SIG-M5 treated with dmso at 0.1 percent for 504 hours (cell line): ENCODE measurements around the gene DDX4.

Source experiments
- DNase-seq: peaks from one replicate; lab custom pipeline; 2025; ENCODE audit not compliant: unreplicated experiment; lab: John Stamatoyannopoulos, UW

Gene DDX4

GRCh38 chr5:55864606-55865541, 127.0 kb downstream of the DDX4 start:
- DNase-seq, result peak; percentile 93

- DNase-seq, result no peak
Observed at GRCh38 chr5:55865831-55866230, 128.0 kb downstream of the DDX4 start.

- no peak for DNase-seq
Observed at GRCh38 chr5:55866485-55866884, 128.6 kb downstream of the DDX4 start.
